Suppressor macrophage treated with lipopolysaccharide for 1 hour (primary cell): Measurements from ENCODE around the gene CBFA2T3.

Source experiments
- DNase-seq, 3 donors: peaks; one replicate each; pipeline ENCODE4 v3.0.0-alpha.2; 2020 to 2022

The CBFA2T3 gene

DNA sequence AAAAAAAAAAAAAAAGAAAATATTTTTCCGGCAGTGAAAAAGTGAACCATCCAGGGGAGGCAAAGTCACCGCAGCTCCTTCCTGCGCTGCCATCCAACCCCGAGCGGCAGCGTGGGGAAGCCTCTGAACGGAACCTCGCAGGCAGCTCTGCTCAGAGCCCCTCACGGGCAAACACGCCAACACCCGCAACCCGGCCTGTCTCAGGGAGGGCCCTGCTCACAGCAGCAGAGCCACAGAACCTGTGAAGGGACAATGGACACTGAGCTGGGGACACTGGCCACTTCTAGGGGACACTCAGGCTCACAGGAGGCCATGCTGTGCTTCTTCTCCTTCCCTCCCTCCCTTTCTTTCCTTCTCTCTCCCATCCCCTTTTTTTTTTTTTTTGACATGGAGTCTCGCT, 143.9 kb downstream of the CBFA2T3 start:
- DNase-seq: no peak

DNA sequence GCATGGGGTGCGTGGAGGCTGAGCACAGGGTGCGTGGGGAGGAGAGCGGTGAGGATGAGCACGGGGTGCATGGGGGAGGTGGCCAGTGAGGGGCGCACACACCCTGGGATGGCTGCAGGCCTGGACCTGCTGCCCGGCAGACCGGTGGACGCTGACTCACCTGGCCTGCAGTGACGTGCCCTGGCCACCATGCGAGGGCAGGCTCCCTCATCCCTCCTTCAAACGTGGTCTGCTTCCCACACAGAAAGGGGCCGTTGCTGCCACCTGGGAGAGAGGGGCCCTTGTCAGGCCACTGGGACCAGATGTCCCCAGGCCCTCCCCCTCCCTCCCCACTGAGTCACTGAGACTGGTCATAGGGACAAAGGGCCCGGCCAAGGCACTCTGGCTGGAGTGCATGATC, 145.2 kb downstream of the CBFA2T3 start:
- no peak for DNase-seq

DNA sequence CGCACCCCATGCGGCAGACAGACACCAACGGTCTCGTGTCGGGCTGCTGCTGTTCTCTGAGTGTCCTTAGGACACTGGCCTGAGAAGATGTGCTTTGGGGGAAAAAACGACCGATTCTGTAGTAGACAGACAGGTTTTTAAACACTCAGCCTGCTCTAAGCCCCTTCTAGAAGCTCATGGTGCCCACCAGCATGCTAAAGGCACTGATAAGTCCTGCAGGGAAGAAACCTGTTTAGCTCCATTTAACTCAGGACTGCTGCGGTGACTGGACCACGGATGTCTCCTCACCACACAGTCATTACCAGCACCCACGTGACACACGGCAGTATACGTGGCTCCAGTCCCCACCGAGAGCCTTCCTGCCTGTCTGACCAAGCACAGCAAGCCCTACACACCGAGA, 146.2 kb downstream of the CBFA2T3 start:
- DNase-seq: no peak

DNA sequence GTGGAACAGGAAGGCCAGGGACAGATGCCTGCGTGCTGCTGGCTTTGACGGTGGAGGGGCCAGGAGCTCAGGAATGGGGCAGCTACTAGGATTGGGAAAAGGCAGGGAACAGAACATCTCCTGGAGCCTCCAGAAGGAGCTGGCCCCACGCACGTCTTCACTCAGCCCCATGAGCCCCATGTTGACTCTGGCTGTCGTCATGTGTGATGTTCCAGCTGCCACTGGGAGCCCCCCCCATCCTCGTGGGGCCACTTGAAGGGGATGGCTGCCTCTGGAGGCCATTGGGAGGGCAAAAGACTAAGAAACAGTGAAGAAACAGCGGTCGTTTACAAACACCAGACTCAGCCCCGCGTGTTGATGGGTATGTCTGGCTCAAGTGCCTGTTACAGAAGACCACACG, 146.7 kb downstream of the CBFA2T3 start:
- no peak for DNase-seq

DNA sequence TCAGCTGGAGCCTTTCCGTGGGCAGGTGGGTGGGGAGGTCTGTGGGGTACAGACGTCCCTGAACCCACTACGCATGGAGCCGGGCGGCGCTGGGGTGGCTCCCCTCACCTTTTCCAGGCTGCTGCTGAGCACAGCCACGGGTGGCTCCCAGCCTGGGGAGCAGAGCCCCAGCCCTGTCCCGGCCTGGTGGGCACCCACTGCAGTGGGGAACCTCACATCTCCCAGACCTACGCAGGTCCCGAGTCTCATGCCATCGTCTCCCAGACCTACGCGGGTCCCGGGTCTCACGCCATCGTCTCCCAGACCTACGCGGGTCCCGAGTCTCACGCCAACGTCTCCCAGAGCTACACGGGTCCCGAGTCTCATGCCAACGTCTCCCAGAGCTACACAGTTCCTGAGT, 148.3 kb downstream of the CBFA2T3 start:
- no peak for DNase-seq

DNA sequence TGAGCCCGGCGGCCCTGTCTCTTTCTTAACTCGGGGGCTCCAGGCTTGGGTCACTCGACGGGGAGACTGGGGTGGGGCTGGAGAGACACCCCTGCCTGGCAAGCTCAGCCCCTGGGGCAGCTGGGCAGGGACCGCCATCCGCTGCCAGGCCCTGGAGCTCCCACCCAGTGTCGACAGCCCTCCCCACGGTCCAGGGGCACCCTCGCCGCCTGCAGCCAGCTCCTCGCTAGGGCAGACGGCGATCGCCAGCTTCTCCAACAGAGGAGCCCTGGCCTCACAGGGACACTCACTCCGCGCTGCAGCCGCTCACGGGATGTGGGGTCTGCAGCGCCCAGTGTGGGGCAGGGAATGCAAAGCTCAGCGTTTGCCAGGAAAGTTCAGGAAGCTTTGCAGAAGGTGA, 149.3 kb downstream of the CBFA2T3 start:
- no peak for DNase-seq

DNA sequence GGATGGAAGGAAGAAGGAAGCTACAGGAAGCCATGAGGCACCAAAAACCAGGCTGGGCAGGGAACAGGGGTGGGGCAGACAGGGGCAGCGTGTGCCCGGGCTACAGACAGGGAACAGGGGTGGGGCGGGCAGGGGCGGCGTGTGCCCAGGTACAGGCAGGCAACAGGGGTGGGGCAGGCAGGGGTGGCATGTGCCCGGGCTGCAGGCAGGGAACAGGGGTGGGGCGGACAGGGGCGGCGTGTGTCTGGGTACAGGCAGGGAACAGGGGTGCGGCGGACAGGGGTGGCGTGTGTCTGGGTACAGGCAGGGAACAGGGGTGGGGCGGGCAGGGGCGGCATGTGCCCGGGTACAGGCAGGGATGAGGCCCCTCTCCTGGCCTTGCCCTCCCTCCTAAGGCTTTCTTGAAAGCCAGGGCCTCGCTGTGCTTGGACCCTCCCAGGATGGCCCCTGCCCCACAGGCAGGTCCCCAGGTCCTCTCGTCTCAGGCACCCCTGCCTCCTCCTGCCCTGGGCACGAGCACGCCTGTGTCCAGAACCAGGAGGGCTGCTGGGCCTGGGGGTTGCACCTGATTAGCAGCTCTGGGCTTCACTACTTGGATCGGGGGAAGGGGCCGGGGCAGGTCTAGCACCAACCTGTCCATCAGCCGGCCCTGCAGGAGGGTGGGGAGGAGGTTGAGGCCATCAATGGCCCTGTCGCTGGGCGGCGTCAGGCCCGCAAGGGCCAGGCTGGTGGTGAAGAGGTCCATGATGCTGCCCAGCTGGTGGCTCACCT, 150.8 kb downstream of the CBFA2T3 start:
- DNase-seq: no peak

DNA sequence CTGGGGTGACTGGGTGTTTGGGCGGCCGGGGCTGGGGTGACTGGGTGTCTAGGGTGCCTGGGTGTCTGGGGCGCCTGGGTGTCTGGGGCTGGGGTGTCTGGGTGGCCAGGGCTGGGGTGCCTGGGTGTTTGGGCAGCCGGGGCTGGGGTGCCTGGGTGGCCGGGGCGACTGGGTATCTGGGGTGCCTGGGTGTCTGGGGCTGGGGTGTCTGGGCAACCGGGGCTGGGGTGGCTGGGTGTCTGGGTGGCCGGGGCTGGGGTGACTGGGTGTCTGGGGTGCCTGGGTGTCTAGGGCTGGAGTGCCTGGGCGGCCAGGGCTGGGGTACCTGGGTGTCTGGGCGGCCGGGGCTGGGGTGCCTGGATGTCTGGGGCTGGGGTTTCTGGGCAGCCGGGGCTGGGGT, 151.9 kb downstream of the CBFA2T3 start:
- DNase-seq: no peak
